Gastroesophageal sphincter (tissue), 4 donors: Measurements from ENCODE around the gene NDNF. TPM values are rescaled to one million over a fixed set of nuclear protein-coding genes. Genes with fewer than 3 reads are reported as not detected.

Experiments used
- ATAC-seq: fragments of 150-250 bp; one replicate; pipeline ENCODE4 v1.9.1; 2016; ENCODE audit warnings: mild to moderate bottlenecking, moderate library complexity
- H3K27ac ChIP-seq, 4 donors: fragments of 200-600 bp; sonication (generic) in 3 of 4; 1 replicate in 3 of 4; 2 replicates in 1 of 4; pipeline ENCODE4 v1.5.1; 2016 to 2019
- H3K27me3 ChIP-seq: fragments of 200-600 bp; sonication (generic); one replicate; pipeline ENCODE4 v1.5.1; 2019
- H3K36me3 ChIP-seq, 2 donors: fragments of 200-600 bp; sonication (generic); one replicate each; pipeline ENCODE4 v1.5.1; 2019; ENCODE audit warnings: control low read depth in 1 of 2
- H3K4me1 ChIP-seq, 3 donors: fragments of 200-600 bp; sonication (generic); 1 replicate in 2 of 3; 2 replicates in 1 of 3; pipeline ENCODE4 v1.5.1; 2016 to 2019; ENCODE audit warnings: control low read depth in 2 of 3
- H3K4me3 ChIP-seq, 2 donors: fragments of 200-600 bp; sonication (generic); one replicate each; pipeline ENCODE4 v1.5.1; 2019; ENCODE audit warnings: mild to moderate bottlenecking in 1 of 2, moderate library complexity in 1 of 2
- H3K9me3 ChIP-seq, 3 donors: fragments of 200-600 bp; sonication (generic); one replicate each; pipeline ENCODE4 v1.5.1; 2017 to 2019; ENCODE audit warnings: control low read depth in 2 of 3
- CTCF ChIP-seq, 4 experiments: fragments of 200-600 bp in 2 of 4; fragments of 450-650 bp in 2 of 4; sonication (generic) in 1 of 4; IDR thresholded peaks; one replicate each; pipeline ENCODE4 v1.5.1; 2017 to 2019; ENCODE audit warnings: antibody characterized with exemption in 4 of 4, mild to moderate bottlenecking in 2 of 4, moderate library complexity in 2 of 4
- EP300 ChIP-seq: sonication (generic); formaldehyde crosslinking; IDR thresholded peaks from one replicate; pipeline ENCODE4 v1.6.1; 2017; ENCODE audit warnings: antibody characterized with exemption, mild to moderate bottlenecking
- POLR2A ChIP-seq, 2 donors: fragments of 450-650 bp; IDR thresholded peaks; one replicate each; pipeline ENCODE4 v1.6.1; 2017; ENCODE audit warnings: antibody characterized with exemption in 2 of 2, mild to moderate bottlenecking in 2 of 2, moderate library complexity in 1 of 2
- POLR2AphosphoS5 ChIP-seq: sonication (generic); formaldehyde crosslinking; IDR thresholded peaks from one replicate; pipeline ENCODE4 v1.6.1; 2017; ENCODE audit warnings: antibody characterized with exemption
- WGBS, 2 donors: methylation state at CpG; one replicate each; pipeline ENCODE4 v1.1.5; 2018; ENCODE audit warnings: low coverage in 1 of 2; 5-methylcytosine and 5-hydroxymethylcytosine counted together
- total RNA-seq, 4 donors: library from RNA; depleted of rRNA; stranded (reverse); fragments of >200 nt; gene quantifications; one replicate each; pipeline ENCODE4 v1.1.0, GENCODE V29; 2016

The NDNF gene
- total RNA-seq, 4 donors from 2014 or later: 5.3 to 14.2 (median 9.7) TPM

DNA sequence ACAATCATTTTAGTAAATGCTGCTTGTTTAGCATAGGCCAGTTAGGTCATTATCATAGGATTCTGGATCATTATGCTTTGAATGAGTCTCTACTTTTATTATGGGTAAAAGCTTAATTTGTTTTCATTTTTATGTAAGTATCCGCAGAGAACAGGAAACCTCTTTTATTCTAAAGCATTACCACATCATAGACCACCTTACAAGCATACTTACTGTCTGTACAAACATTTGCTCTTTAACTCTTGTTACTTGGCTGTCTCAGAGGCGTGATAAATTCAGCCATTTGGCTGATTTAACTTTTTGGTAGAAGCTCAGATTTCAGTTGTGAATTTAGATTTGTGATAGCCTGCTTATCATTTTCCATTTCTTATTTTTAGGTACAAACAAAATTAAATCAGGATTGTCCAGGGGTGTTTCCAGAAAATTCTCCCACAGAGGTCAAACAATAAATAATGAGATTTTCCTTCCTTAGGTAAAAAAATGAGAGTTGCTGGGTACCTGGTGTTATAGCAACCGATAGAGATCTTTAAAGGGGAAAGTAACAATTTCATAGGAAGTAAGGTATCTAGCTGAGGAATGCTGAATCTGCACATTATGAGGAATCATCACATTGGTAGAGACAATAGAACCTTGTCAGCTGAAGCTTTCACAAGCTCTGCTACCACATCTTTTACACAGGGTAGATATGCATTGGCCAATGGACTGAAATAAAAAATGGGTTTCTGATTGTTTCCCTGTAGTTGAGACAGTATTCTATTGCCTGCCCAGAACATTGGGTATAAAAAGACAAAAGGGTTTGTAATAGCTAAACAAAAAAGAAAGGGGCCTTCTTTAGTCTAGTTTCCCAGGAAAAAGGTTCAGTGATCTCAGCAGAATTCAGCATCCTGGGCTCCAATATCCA, 62.5 kb downstream of the NDNF start:
- no peaks in the 10 kb centered on the region for H3K36me3 ChIP-seq
- 70 to 76% methylated on average over 3 of the region's 3 CpGs for WGBS, 2 donors
- H3K4me1 ChIP-seq: no peaks in the 10 kb centered on the region
- no peak overlapping the region for H3K27ac ChIP-seq
- H3K4me3 ChIP-seq: no peak overlapping the region
- H3K9me3 ChIP-seq: no peaks in the 10 kb centered on the region
- ATAC-seq: no peak
- TF ChIP-seq CTCF (IDR thresholded peaks at IDR 0.05) (no peak), POLR2A (IDR thresholded peaks at IDR 0.05) (no peak), EP300 (no peak), POLR2AphosphoS5 (no peak)
- H3K27me3 ChIP-seq: no peaks in the 10 kb centered on the region

GRCh38 chr4:121007660-121008059, 64.7 kb downstream of the NDNF start:
- TF ChIP-seq POLR2A (IDR thresholded peaks at IDR 0.05) (no peak), EP300 (no peak), CTCF (IDR thresholded peaks at IDR 0.05) (no peak), POLR2AphosphoS5 (no peak)
- Histone ChIP-seq H3K36me3 (no peaks in the 10 kb centered on the region), H3K27me3 (no peaks in the 10 kb centered on the region), H3K9me3 (no peaks in the 10 kb centered on the region), H3K27ac (no peak overlapping the region), H3K4me1 (no peaks in the 10 kb centered on the region), H3K4me3 (no peak overlapping the region)
- WGBS, 2 donors: 0% methylated on average over 1 of the region's 1 CpG
- ATAC-seq: no peak

- TF ChIP-seq CTCF (IDR thresholded peaks at IDR 0.05): no peak
- Histone ChIP-seq H3K27me3 (no peaks in the 10 kb centered on the region), H3K27ac (no peak overlapping the region), H3K4me3 (no peak overlapping the region), H3K9me3 (no peaks in the 10 kb centered on the region), H3K4me1 (no peaks in the 10 kb centered on the region), H3K36me3 (no peaks in the 10 kb centered on the region)
- WGBS, 2 donors: 100% methylated on average over 1 of the region's 4 CpGs; no CpG with 5 or more reads in 1 of the 2 donors
- no peak for ATAC-seq
Measured at GRCh38 chr4:121003863-121004262, 68.5 kb downstream of the NDNF start.

DNA sequence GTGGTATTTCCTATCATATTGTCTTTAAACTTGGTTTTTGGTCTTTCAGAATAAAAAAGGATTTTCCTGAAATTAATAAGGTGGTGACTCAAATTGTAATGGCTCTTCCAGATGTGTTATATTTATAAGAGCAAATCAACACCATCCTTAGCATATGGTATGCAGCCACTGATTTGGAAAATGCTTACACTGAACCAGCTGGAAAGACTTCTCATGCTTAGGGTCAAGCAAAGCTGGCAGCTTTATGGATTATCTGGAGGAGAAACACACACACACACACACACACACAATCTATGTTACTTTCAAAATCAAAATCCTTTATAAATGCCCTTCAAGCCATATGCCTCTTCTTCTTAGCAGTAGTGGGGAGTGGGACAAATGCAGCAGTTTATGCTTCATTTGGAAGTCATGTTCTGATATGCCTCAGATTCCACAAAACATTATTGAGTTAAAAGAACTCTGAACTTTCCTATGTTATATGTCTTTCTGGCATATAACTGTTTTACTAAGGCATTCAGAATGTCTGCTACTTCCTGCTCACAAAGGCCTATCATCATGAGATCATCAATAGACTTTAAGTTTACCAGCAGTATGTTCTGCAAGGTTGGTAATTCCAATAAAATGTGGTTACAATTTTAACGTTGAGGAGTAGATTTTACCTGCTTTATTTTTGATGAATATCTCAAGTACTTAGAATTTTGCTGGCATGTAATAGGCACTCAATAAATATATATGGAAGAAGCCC, 76.9 kb downstream of the NDNF start:
- no peak overlapping the region for H3K4me3 ChIP-seq
- no peaks in the 10 kb centered on the region for H3K4me1 ChIP-seq
- TF ChIP-seq POLR2A (IDR thresholded peaks at IDR 0.05) (no peak), POLR2AphosphoS5 (no peak), CTCF (IDR thresholded peaks at IDR 0.05) (no peak), EP300 (no peak)
- H3K9me3 ChIP-seq: no peaks in the 10 kb centered on the region
- no peaks in the 10 kb centered on the region for H3K27me3 ChIP-seq
- H3K27ac ChIP-seq: no peak overlapping the region
- no peaks in the 10 kb centered on the region for H3K36me3 ChIP-seq
- 56 to 92% methylated on average over 1 of the region's 1 CpG for WGBS, 2 donors
- ATAC-seq: no peak
